Keratinocyte (primary cell): ENCODE results near the gene CD163.

Experiments
- EZH2 ChIP-seq: IDR thresholded peaks from one replicate; pipeline ENCODE4 v1.6.1; 2012; ENCODE audit warnings: inconsistent platforms, mild to moderate bottlenecking, low read length, moderate library complexity
- TF ChIP-seq, protein P1 (sequence below), 3 experiments: IDR thresholded peaks in 1 of 3; conservative IDR thresholded peaks in 1 of 3; optimal IDR thresholded peaks in 1 of 3; 2 replicates in 2 of 3; 3 replicates in 1 of 3; pipeline versions ENCODE3 to v1.5.1; 2011; ENCODE audit warnings: low read length in 3 of 3, mild to moderate bottlenecking in 3 of 3, moderate library complexity in 2 of 3, control low read depth in 1 of 3, inconsistent platforms in 1 of 3; ENCODE audit not compliant: insufficient read depth in 2 of 3; ENCODE audit errors: extremely low read depth in 1 of 3

DNA sequence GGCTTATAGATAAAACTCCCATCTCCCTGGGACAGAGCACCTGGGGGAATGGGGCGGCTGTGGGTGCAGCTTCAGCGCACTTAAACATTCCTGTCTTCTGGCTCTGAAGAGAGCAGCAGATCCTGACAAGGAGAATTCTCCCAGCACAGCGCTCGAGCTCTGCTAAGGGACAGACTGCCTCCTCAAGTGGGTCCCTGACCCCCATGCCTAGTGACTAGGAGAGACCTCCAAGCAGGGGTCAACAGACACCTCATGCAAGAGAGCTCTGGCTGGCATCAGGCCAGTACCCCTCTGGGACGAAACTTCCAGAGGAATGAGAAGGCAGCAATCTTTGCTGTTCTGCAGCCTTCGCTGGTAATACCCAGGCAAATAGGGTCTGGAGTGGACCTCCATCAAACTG lies 31.5 kb downstream of the CD163 start:
- TF ChIP-seq, protein P1, sequence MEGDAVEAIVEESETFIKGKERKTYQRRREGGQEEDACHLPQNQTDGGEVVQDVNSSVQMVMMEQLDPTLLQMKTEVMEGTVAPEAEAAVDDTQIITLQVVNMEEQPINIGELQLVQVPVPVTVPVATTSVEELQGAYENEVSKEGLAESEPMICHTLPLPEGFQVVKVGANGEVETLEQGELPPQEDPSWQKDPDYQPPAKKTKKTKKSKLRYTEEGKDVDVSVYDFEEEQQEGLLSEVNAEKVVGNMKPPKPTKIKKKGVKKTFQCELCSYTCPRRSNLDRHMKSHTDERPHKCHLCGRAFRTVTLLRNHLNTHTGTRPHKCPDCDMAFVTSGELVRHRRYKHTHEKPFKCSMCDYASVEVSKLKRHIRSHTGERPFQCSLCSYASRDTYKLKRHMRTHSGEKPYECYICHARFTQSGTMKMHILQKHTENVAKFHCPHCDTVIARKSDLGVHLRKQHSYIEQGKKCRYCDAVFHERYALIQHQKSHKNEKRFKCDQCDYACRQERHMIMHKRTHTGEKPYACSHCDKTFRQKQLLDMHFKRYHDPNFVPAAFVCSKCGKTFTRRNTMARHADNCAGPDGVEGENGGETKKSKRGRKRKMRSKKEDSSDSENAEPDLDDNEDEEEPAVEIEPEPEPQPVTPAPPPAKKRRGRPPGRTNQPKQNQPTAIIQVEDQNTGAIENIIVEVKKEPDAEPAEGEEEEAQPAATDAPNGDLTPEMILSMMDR (optimal IDR thresholded peaks at IDR 0.05 in 1 of 3, IDR thresholded peaks at IDR 0.05 in 1 of 3, conservative IDR thresholded peaks at IDR 0.05 in 1 of 3; ENCODE audit: extremely low read depth in 1 of 3, insufficient read depth in 2 of 3, low read length in 3 of 3), result no peak
- TF ChIP-seq EZH2, result no peak
